Superior temporal gyrus (tissue), 1 donor: ENCODE results near the gene INPP5B.
"Not testable (repeated sequence)": the region's sequence is repeated elsewhere in the genome, so short reads cannot be mapped to it uniquely, and the experiment has no call there.

Experiments
- DNase-seq: peaks from one replicate; pipeline ENCODE4 v3.0.0-alpha.2; 2016; ENCODE audit errors: extremely low spot score

The INPP5B gene

DNA sequence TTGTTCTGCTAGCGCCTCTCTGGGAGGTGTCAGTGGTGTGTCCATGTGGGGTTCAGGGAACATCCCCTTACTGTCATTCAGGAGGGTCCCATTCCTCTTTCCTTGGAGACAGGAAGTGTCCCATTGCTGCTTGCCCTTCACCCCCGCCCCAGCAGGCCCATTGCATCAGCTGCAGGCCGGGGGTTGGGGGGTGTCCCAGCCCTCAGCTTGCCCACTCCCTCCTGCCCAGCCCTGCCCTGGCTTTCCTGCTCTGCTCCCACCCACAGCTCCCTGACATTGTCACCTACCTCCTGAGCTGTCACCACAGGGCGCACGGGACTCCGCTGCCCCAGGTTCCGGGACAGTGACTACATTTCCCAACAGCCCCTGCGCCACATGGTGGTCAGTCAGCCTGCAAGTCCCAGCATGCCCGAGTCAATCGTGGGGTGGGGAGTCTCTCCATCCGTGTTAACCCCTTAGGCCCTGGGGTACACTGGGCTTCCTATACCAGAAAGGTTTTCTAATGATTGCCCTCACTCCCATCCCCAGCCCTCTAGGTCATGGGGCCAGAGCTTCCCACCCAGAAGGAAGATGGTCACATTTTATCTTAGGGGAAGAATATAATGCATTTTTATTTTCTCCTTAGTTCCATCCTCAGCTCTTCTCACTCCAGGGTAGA is at the start of gene INPP5B:
TSS of gene INPP5B (minus strand) at position 351 of the 658 bp plus-strand sequence. CDS start 745 bp downstream, outside the sequence.
- peak; percentile 94 for DNase-seq

- no peak for DNase-seq
These were observed 49.0 kb upstream of the INPP5B start for GRCh38 chr1:37995751-37996345.

GRCh38 chr1:37994886-37995566 is 48.2 kb upstream of the INPP5B start:
- DNase-seq = no peak

- DNase-seq = no peak
These were observed 42.6 kb upstream of the INPP5B start for GRCh38 chr1:37989361-37989930.

- DNase-seq = no peak
These were observed 40.8 kb upstream of the INPP5B start for GRCh38 chr1:37987679-37988078.

DNA sequence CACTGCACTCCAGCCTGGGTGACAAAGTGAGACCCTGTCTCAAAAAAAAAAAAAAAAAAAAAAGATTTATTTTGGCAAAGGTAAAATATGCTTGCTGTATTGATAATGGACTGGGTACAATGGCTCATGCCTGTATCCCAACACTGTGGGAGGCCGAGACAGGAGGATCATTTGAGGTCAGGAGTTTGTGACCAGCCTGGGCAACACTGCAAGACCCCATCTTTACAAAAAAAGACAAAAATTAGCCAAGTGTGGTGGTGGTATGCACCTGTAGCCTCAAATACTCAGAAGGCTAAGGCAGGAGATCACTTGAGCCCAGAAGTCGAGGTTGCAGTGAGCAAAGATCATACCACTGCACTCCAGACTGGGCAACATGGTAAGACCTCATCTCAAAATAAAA is 36.7 kb upstream of the INPP5B start:
- DNase-seq = no peak

DNA sequence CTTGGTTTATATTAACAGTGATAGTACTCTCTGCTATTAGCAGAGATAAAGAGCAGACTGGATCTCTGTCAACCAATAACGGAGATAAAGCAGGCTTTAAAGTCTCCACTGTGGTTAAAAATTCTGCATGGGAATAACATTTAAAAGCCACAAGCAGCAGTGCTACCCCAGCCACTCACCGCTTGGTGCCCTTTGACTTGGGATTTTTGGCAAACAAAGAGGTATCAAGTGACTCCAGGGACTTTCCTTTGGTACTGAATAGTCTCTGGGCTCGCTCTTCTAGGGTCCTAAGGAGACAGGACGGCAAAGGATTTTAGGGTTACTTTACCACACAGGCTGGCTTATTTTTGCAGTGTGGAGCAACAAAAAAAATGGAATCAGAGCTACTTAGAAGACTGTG is 31.7 kb upstream of the INPP5B start:
- no peak for DNase-seq

GRCh38 chr1:37975083-37975482 is 28.2 kb upstream of the INPP5B start:
- DNase-seq = peak; percentile 50

DNA sequence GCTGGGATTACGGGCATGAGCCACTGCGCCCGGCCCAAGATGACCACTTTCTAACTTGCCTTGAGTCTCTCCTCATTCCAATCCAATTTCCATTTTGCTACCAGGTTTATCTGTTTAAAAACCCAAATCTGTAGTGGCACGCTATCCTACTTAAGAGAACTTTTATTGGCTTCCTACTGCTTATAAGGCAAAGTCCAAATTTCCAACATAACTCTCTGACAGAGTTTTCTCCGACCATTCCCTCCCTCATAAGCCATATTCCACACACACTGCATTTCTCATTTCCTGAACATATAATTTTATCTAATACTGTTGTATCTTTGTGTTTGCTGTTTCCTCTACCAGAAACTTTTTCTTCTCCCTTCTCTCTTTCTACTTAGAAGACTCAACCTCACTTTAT is 27.7 kb upstream of the INPP5B start:
- DNase-seq = no peak

DNA sequence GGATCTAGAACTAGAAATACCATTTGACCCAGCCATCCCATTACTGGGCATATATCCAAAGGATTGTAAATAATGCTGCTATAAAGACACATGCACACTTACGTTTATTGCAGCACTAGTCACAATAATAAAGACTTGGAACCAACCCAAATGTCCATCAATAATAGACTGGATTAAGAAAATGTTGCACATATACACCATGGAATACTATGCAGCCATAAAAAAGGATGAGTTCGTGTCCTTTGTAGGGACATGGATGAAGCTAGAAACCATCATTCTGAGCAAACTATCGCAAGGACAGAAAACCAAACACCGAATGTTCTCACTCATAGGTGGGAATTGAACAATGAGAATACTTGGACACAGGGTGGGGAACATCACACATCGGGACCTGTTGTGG is 26.8 kb upstream of the INPP5B start:
- not testable (repeated sequence) for DNase-seq

GRCh38 chr1:37965301-37965700 is 18.4 kb upstream of the INPP5B start:
- DNase-seq = no peak

GRCh38 chr1:37964106-37964505 is 17.3 kb upstream of the INPP5B start:
- not testable (repeated sequence) for DNase-seq

- DNase-seq = no peak
These were observed 11.8 kb upstream of the INPP5B start for GRCh38 chr1:37958690-37959089.

- no peak for DNase-seq
These were observed 8.8 kb upstream of the INPP5B start for GRCh38 chr1:37955685-37956084.

DNA sequence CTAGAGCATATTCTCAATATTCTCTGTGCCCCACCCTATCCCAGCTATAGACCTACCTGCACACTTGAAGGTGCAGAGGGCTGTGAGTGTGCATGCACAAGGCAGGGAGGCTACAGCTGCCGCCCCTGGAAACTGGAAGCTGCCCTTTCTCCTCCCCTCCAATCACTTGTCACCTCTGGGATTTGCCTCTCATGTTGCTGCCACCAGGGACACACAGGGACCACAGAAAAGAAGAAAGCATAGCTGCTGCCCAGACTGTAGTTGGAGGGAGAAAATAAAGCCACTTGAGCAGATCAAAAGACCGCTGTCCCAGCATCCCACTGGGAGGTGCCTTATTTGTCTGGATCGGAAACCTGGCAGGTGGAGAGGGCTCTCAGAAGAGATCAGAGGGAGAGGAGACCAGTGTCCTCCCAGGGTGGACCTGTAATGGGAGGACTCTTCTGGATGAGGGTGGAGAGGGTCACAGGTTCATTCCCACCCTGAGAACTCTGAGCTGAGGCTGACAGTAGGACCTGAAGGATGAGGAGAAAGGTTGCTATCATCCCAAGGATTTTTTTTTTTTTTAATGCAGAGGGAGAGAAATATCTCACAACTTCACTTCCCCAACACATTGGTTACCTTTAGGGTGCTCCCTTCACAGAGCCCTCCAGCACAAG is 7.6 kb upstream of the INPP5B start:
- DNase-seq = no peak

DNA sequence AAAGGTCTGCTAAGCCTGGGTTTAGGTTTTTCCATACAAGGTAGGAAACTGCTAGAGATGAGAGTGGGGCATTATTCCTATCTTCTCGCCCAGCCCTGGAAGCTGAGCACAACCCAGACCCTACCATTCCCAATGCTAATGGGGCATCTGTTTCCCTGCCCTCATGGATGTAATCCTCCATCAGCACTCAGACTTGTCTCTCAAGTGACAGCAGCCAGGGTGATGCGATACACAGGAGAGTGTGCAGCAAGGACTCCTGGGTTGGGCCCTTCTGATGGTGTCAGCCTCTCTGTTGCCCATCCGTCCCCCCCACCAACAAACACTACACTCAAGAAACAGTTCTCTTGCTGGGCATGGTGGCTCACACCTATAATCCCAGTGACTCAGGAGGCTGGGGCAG is 5.9 kb upstream of the INPP5B start:
- DNase-seq = no peak

- no peak for DNase-seq
These were observed 5.2 kb upstream of the INPP5B start for GRCh38 chr1:37951783-37952624.

DNA sequence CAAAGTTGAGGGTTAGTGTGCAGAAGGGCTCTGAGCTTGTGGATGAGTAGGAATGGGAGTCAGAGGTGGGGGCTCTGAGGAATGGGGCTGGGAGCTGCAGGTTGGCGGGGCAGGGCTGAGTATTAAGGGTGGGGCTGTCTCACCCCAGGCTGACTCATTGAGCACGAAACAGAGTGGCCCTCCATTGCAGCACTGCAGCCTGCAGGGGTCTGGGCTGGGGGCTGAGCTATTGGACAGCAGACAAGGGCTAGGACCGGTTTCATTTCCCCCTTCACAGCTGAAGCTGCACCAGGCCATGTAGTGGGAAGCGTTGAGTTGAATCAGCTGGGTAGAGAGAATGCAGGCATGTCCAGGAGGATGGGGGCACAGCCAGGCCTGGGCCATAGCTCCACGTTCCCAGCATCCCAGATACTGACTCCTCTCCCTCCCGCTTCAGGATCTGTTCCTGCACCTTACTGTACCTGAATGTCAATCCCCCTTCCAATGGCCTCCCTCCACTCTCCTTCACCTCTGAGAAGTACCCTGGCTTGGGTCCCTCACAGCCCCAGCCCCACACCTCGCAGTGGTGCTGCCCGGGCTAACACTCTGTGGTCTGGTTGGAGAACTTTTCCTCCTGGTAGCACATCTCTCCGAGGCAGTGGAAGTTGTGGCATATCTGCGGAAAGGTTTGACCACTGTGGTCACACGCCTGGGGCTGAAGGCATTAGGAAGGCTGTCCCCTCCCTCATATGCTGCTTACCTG is 4.4 kb upstream of the INPP5B start:
- DNase-seq = no peak

GRCh38 chr1:37949524-37950152 is 2.8 kb upstream of the INPP5B start:
- no peak for DNase-seq

DNA sequence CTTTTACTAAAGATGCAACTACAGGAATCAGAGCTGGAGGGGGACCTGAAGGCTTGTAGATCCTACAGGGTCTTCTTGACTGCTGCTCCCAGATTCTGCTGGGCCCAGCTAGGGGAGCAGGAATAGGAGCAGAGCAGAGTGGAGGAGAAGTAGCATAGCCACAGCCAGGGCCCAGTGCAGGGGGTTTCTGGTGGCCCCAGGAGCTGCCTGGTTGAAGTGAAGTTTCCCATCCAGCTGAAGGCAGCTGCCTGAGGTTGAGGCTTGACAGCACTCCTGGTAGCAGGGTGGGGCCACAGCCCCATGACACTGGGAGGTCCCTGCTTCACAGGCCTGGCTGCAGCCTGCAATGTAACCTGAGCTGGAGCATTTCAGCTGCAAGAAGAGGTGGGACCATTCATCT is 2.0 kb upstream of the INPP5B start:
- no peak for DNase-seq
